ENCODE measurements around the gene CTDNEP1.

DNA sequence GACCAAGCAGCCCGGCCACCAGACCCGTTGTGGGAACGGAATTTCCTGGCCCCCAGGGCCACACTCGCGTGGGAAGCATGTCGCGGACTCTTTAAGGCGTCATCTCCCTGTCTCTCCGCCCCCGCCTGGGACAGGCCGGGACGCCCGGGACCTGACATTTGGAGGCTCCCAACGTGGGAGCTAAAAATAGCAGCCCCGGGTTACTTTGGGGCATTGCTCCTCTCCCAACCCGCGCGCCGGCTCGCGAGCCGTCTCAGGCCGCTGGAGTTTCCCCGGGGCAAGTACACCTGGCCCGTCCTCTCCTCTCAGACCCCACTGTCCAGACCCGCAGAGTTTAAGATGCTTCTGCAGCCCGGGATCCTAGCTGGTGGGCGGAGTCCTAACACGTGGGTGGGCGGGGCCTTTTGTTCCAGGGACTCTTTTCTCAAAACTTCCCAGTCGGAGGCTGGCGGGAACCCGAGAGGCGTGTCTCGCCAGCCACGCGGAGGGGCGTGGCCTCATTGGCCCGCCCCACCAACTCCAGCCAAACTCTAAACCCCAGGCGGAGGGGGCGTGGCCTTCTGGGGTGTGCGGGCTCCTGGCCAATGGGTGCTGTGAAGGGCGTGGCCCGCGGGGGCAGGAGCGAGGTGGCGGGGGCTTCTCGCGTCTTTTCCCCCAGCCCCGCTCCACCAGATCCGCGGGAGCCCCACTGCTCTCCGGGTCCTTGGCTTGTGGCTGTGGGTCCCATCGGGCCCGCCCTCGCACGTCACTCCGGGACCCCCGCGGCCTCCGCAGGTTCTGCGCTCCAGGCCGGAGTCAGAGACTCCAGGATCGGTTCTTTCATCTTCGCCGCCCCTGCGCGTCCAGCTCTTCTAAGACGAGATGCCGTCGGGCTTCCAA lies 29.8 kb upstream of the CTDNEP1 start, which contains the start of gene SLC2A4:
- TF ChIP-seq, protein P1, sequence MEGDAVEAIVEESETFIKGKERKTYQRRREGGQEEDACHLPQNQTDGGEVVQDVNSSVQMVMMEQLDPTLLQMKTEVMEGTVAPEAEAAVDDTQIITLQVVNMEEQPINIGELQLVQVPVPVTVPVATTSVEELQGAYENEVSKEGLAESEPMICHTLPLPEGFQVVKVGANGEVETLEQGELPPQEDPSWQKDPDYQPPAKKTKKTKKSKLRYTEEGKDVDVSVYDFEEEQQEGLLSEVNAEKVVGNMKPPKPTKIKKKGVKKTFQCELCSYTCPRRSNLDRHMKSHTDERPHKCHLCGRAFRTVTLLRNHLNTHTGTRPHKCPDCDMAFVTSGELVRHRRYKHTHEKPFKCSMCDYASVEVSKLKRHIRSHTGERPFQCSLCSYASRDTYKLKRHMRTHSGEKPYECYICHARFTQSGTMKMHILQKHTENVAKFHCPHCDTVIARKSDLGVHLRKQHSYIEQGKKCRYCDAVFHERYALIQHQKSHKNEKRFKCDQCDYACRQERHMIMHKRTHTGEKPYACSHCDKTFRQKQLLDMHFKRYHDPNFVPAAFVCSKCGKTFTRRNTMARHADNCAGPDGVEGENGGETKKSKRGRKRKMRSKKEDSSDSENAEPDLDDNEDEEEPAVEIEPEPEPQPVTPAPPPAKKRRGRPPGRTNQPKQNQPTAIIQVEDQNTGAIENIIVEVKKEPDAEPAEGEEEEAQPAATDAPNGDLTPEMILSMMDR (IDR thresholded peaks at IDR 0.05): no peak
- TF ChIP-seq POLR2AphosphoS5 (IDR thresholded peaks at IDR 0.05; ENCODE audit: insufficient read depth in 1 of 2, low read depth in 1 of 2) (peak; percentile 63 to 76), POLR2A (IDR thresholded peaks at IDR 0.05) (no peak)

All from vagina (tissue), 2 donors.